Dermis microvascular lymphatic vessel endothelial cell (primary cell): ENCODE results near the gene AASDH. TPM values are rescaled to one million over a fixed set of nuclear protein-coding genes. Genes with fewer than 3 reads are reported as not detected.
A peak's percentile ranks its signal among the peaks of the same experiment; 100 is the strongest.
"Not testable (repeated sequence)": the region's sequence is repeated elsewhere in the genome, so short reads cannot be mapped to it uniquely, and the experiment has no call there.

Source experiments
- DNase-seq, 2 donors: peaks; one replicate each; pipeline versions ENCODE4 v3.0.0 to v3.0.0-alpha.2; 2010; ENCODE audit warnings: low read depth in 2 of 2
- total RNA-seq: library from RNA; depleted of rRNA; stranded (reverse); fragments of >200 nt; gene quantifications from 2 replicates; pipeline ENCODE4 v1.2.1, GENCODE V29; 2014

Gene AASDH
- total RNA-seq, 1 donor from 2014 or later, result 9.0 TPM

DNA sequence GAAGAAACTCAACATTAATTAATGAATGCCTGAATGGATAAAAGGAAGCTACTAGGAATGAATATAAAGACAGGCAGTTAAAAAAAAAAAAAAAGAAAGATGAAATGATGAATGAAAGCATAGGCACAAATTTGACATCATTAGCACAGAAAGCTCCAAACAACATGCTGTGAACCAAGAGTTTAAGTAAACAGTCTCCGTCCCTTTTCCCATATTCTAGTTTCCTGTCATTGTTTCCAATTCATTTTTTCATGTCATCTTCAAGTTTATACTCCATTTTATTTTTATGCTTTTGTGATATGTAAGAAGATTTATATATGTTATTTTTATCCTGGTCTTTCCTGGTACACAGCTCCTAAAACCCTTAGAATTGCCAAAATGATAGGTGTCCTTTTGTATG lies 17.7 kb upstream of the AASDH start:
- peak; percentile 63 to 84 for DNase-seq

DNA sequence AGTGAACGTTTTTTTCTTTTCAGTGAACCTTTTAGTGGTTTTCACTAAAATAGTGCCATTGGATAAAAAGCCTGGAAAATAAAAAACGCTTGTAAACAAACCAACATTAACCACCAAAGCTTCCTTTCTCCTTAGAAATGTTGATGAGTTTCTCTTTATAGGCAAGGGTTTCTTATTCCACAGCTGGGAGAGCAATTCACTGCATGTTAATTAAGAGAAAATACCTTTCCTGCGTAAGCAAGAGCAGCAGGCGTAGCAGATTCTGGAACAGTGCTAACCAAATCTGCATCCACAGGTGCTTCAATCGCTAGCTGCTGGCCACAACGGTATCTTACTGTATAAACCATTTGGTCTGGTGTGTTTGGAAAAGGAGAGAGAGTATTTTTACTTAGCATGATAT lies 13.3 kb upstream of the AASDH start:
- no peak for DNase-seq

DNA sequence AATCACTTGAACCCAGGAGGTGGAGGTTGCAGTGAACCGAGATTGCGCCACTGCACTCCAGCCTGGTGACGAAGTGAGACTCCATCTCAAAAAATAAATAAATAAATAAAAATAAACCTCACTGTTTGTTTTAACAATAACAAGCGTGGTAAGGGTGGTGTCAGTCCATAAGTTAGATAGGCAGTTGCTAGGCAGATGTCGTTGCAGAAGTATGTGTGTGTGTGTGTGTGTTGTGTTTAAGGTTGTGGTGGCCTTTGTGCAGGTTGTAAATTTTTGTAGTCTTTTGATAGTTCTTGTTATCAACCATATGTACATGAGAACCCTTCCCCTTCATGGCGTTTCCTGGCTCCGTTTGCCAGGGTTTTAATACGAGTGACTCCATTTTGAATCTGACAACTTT lies 4.0 kb upstream of the AASDH start:
- DNase-seq, result no peak

DNA sequence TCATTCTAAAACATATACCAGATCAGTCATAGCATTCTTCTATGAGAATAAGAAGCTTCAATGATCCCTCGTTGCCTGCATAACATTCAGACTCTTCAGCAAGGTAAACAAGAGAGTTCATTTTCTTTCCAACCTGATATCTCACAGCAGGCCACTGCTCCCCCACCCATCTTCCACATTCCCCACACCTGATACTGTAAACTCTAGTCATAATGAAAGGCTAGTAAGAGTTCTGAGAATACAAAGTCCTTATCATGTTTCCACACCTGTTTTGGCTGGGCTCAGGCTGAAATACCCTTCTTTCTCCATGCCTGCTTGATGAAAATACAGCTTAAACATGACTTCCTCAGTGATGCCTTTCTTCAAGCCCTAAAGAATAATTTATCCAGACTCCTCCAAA lies 2.3 kb upstream of the AASDH start:
- DNase-seq, result no peak

DNA sequence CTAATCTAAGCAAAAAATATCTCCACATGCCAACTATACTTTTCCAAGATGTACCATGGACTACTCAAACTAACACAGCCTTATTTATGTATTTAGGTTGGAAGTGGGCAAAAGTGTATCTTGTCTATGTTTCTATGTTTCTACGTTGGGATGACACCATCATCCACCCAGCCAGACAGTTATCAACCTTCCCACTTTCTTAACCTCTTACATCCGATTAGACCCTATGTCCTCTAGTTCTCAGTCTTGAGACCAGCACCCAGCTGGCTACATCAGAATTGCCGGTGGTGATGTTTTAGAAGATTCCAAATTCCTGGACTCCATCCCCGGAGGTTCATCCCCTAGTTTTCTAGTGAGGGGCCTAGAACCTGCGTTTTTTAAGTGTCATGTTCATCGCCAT lies 1.0 kb upstream of the AASDH start:
- DNase-seq, result no peak

DNA sequence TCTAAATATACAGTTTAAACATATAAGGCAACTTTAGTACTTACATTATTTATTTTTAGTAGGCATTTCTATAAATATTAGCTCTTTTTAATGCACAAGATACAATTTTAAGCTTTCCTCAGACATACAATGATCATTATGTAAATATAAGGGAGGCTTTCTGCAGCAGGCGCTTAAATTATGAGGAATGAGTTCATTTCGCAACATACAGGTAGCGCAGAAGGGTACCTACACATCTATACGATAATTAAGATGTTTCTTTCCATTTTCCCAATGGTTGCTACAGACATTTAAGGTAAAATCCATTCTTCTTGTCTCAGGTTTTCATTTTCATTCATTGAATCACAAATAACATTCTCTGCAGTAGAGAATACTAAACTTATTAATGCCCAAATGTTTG lies 1.2 kb downstream of the AASDH start:
- DNase-seq, result no peak

DNA sequence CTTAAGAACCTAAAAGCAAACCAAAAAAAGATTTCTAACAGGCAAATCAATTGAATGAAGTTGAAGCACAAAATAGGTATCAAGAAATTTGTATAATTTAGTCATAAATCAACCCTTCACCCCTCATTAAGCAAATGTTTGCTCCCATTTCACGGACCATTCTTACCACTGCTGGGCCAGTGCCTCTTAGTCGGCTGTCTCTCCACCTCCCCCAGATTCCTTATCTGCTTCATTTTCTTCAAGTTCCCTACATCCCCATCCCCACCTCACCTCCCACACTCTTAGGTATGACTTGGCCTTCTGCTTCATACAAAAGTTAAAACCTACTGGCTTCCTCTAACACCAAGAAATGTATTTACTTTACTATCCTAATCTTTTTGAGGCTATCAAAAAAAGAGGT lies 11.8 kb downstream of the AASDH start:
- DNase-seq, result no peak

DNA sequence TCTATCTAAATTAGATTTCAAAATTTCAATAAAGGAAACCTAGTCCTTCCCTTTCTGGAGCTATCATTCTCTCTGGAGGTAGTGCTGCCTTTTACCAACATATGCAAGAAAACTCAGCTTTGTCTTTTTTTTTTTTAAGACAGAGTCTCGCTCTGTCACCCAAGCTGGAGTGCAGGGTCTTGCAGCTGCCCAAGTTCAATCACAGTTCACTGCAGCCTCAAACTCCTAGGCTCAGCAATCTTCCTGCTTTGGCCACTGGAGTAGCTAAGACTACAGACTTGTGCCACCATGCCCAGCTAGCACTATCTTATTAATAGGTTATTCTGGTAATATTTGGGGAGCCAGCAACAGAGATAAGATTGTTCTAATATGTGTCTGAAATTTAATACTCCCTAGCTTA lies 12.3 kb downstream of the AASDH start:
- no peak for DNase-seq

DNA sequence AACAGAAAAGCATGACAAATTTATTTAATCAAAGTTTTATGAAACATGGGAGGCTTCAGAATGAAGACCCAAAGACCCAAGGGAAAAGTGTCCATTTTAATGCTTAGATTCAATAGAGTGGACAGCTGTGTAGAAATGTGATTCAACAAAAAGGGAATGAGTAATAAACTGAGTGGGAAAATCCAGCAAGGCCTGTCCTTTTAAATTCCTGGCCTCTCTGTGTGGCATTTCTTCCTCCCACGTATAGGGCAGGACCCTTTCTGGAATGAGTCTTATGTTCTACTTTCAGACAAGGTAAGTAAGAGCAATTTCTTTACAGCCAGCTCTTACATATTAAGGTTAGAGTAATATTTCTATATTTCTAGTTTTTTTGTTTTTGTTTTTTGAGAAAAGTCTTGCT lies 14.5 kb downstream of the AASDH start:
- DNase-seq, result no peak

DNA sequence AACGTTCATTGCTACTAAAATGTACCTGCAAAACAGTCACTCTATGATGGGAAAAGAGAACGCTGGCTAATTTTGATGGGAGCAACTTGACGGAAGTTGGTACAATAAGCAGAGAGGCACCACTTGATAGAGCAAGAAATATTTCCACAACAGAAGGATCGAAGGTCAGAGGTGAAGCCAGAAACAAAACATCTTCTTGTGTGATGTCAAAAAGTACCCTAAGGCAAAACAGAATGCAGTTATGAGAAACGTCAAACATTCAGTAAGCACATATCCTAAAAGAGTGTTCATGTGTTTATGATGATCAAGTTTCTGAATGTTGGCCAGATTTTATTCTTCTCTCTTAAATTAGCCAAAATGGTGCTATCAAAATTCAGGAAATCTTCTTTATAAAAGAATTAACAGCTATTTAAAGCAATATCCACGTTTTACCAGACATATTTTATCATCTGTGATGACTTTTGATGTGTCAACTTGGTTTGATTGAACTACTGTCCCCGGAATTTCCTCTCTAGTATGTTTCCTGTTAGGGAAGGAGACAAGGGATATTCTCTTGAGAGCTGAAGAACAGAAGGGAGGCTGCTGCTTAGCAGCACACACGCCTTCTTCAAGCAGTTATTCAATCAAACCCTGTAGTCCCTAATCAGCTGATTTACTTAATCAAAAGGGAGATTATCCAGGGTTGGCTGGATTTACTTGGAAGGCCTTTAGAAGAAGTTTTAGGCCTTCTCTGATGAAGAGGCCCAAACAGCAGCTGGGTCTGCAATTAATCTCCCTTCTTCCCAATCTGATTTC lies 15.7 kb downstream of the AASDH start:
- peak in 1 of 2 donors; percentile 21 for DNase-seq

DNA sequence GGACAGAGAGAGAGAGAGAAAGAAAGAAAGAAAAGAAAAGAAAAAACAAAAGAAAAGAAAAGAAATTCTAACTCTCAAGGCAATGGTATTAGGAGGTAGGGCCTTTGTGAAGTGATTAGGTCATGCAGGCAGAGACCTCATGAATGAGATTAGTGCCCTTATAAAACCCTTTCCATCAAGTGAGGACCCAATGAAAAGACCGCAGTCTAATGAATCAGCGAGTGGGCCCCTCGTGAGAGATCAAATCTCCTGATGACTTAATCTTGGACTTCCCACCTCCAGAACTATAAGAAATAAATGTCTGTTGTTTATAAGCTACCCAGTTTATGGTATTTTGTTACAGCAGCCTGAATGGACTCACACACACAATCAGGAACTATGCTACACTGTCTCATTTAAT lies 16.9 kb downstream of the AASDH start:
- no peak for DNase-seq

DNA sequence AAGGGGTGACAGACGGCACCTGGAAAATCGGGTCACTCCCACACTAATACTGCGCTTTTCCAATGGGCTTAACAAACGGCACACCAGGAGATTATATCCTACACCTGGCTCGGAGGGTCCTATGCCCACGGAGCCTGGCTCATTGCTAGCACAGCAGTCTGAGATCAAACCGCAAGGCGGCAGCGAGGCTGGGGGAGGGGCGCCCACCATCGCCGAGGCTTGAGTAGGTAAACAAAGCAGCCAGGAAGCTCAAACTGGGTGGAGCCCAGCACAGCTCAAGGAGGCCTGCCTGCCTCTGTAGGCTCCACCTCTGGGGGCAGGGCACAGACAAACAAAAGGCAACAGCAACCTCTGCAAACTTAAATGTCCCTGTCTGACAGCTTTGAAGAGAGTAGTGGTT lies 24.3 kb downstream of the AASDH start:
- DNase-seq, result not testable (repeated sequence)

DNA sequence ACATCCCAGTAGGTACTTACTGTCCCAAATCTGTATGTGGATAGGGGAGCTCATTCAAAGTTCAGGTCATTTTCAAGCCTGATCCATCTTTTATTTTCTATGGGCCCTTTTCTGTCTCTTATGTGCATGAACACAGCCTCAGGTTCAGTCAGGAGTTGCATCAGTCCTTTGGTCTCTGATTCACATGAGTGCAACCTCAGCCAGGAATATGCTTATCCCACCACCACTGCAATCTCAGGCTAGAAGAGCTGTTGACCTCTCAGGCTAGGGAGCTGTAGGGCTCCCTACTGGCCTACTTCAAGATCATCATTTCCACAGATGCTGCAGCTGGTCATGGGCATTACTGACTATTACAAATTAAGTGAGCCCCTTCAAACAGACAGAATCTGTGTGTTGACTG lies 27.2 kb downstream of the AASDH start:
- no peak for DNase-seq

DNA sequence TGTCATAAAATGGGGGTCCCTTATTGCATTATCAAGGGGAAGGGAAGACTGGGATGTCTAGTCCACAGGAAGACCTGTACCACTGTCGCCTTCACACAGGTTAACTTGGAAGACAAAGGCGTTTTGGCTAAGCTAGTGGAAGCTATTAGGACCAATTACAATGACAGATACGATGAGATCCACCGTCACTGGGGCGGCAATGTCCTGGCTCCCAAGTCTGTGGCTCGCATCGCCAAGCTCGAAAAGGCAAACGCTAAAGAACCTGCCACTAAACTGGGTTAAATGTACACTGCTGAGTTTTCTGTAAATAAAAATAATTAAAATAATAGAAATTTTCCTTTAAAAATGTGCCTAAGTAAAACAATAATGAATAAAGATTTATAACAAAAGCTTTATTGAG lies 30.6 kb downstream of the AASDH start:
- no peak for DNase-seq

DNA sequence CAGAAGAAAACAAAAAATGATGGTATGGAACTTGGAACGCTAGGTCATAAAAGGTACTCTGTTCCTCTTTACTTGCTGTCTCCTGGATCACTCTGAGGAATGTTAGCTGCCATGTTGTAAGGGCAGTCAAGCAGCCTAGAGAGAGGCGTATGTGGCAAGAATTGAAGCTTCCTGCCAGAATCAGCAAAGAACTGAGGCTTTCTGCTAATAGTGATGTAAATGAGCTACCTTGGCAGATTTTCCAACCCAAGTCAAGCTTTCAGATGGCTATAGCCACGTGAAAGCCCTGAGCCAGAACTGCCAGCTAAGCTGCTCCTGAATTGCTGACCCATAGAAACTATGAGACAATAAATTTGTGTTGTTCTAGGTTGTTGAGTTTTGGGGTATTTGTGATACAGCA lies 38.7 kb downstream of the AASDH start:
- DNase-seq, result no peak

DNA sequence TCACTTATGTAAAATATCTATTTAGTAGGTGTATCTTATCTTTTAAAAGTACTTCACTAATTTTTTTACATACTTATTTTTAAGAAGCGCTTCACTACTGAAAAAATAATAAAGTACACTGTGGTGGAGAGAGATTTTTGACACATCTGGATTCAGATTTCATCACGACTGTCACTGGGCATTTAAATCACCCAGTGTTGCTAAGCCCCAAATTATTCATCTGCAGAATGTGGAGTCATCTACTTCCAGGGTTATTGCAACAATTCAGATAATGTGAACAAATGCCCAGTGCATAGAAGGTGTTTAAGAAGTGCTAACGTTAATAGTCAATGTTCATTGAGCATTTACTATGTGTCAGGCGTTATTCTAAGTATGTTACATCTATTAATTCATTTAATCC lies 41.8 kb downstream of the AASDH start:
- no peak for DNase-seq

DNA sequence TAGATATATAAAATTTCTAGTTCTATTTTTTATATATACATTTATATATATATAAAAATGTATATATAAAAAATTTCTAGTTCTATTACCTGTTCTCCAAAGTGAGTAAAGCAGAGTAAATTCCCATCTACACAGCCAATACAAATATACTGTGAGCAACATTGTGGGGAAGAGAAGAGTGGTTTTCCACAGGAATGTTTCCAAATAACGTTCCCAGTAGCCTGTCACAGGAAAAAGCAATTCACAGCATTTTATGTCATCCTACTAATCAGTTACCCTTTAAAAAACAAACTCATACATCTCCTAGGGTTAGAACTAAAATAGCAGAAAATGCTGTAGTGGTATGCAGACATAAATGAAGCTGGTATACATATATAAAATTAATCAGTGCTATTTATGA lies 44.5 kb downstream of the AASDH start:
- peak in 1 of 2 donors; percentile 6 for DNase-seq

DNA sequence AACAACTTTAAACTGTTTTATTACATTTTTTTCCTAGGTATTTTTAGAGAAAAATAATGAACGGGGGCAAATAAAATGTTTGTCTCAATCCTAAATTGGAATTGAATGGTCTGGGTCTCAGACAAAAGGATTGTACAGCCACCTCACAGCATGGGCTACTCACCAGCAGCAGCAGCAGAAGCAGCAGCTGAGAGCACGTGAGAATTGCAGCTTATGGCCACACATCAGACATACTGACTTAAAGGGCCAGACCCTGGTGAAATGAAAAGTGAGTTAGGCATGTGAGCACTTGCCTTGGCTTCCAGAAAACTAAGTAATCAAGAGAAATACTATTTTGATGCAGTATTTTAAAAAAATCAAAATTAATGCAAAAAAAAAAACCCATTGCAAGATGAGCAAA lies 56.6 kb downstream of the AASDH start:
- DNase-seq, result no peak

DNA sequence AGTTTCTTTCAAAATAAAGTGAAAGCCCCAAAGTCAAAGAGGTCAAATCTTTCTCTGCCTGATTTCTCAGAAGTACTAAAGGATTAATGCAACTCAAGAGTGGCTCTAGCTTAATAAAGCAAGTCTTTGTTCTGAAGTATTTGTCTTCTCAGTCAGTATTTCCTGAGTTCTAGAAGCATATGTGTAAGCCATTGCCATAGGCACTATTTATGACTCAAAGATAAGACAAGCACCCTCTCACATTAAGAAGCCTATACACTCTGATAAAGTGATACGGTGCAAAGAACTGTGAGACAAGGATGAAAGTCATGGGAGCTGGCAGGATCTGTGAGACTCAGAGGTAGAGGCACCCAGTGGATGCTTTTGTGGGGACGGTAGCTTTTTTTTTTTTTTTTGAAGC lies 60.9 kb downstream of the AASDH start:
- DNase-seq, result peak in 1 of 2 donors; percentile 29

DNA sequence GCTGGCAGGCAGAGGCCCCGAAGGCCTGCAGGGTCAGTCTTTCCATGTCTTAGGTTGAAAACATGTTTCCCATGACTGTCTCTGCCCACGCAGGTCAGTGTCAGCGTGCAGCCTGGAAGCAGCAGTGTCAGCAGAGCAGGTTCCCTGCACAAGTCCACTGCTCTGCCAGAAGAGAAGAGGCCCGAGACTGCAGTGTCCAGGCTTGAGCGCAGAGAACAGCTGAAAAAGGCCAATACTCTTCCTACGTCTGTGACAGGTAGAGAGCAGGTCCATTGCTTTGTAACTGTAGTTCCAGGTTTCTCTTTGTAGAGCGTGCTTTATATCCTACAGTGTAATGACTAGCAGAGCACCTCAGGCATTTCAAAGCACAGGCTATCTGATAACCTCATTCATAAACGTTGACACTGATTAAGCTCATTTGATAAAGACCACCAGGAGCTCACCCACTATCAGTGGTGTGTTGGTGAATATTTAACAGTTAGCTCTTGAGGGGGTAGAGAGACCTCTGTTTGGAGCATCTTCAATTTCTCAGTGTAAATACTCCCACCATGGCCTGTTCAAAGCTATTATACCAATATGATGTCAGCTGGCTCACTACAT lies 63.2 kb downstream of the AASDH start:
- DNase-seq, result no peak

DNA sequence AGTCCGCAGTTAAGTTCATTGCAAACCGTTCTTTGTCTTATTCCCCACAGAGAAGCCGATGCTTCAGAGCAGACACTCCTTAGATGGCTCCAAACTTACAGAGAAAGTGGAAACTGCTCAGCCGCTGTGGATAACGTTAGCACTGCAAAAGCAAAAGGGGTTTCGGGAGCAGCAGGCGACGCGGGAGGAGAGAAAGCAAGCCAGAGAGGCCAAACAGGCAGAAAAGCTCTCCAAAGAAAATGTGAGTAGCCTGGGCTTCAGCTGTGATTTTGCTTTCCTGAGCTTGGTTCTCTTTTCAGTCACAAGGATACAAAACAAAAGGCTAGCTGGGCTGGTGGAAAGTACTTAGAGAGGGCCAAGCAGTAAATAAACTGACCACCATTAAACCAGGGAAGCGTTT lies 64.0 kb downstream of the AASDH start:
- no peak for DNase-seq

DNA sequence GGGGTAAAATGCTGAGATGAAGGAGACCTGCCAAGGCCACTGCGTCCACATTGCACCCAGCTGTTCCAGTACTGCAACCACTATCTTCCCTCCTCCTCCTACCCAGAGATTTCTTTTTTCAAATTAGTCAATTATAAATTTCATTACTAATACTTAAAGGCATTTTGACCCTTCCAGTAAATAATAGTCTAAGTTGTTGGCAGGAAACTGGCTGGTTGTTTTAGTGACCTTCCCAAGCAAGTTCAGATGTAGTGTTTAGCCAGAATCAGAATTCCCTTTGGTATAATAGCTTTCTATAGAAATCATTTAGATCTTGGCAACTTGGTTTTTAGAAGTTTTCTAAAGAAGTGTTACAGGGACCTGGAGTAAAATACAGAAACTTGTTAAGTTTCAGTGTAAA lies 66.0 kb downstream of the AASDH start:
- peak in 1 of 2 donors; percentile 16 for DNase-seq

DNA sequence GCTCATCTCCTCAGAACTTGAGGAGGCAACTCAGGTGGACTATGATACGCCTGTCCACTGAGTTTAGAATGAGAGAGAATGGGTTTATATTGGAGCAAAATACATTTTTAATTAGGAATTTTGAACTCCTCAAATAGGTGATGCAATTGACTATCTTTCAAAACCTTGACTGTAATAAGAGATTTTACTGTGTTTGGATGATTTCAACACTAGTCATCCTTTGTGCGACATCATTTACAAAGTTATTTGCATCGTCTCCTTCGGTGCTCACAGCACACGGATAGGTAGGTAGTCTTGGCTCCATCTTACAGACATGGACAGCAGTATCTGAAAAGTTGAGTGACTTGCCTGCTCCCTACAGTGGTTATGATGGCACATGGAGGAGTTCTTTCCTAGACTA lies 67.0 kb downstream of the AASDH start:
- no peak for DNase-seq

DNA sequence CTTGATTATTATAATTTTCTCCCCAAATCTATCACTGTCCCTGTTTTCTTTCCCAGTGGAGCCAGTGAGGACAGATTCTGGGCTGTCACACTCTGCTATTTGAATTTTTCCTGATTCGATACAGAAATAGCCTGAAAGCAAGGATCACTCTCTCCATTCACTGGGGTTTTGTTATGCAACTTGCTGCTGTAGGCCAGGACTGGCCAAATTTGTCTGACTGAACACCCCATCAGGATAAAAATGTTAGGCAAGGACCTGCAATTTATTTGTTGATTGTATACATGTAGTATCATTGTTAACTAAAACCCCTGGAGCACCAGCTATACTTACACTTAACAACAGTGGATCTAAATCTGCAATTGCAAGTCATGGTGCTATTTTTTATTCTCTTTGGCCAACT lies 68.7 kb downstream of the AASDH start:
- DNase-seq, result no peak
